ENCODE results near the gene PNKD. TPM values are rescaled to one million over a fixed set of nuclear protein-coding genes. Genes with fewer than 3 reads are reported as not detected.

The PNKD gene
- total and polyA plus RNA-seq, 10 of the 15 experiments (the other 5 are each of a cell fraction or from before 2014, with no cell fraction given), result 27.2 to 106 (median 61.3) TPM

DNA sequence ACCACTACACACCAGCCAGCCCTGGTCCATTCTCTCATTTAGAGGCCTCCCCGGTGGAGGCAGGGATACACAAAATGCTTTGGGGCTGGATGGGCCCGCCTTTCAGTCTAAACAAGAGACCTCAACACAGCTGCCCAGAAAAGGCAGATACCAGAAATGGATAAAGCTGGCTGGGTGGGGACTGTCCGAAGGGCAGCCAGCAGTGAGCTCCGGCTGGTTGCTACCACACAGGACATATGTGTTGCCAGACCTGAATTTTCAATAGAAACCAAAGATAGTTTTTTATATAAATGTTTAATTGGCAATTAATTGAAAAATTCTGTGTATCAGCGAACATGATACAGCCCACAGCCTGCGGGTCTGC is 8.1 kb upstream of the PNKD start:
- no peak for FAIRE-seq
- Histone ChIP-seq H3K4me3 (no peak overlapping the region), H3K9me3 (replicated peaks; ENCODE audit: control insufficient read depth, insufficient read depth, low read length) (no peaks in the 10 kb centered on the region), H3K9ac (ENCODE audit: control insufficient read depth, insufficient read depth, low read length) (no peak overlapping the region), H3K27me3 (replicated peaks in 1 of 2; ENCODE audit: control insufficient read depth in 2 of 2, insufficient read depth in 2 of 2, low read length in 1 of 2) (no peaks in the 10 kb centered on the region), H3K4me2 (ENCODE audit: control insufficient read depth, insufficient read depth) (no peak overlapping the region), H3K4me1 (ENCODE audit: control insufficient read depth, insufficient read depth, low read length) (peaks cover 31% of the 10 kb centered on the region), H3K36me3 (ENCODE audit: control insufficient read depth in 2 of 2, insufficient read depth in 2 of 2, low read length in 1 of 2) (peaks cover 10 to 18% of the 10 kb centered on the region in 2 experiments; a peak in 3 of 4 replicates), H3K27ac (ENCODE audit: control insufficient read depth, insufficient read depth) (0 out of 2 replicates have a peak overlapping the region, but pooled peaks have one; percentile 10), H4K20me1 (ENCODE audit: control insufficient read depth, insufficient read depth) (no peaks in the 10 kb centered on the region), H2AFZ (ENCODE audit: control insufficient read depth, low read depth, low read length) (no peak overlapping the region), H3K79me2 (ENCODE audit: control insufficient read depth, insufficient read depth, low read length) (no peaks in the 10 kb centered on the region)
- CTCF ChIA-PET, result interaction anchor here (0.9 to 4.7 kb wide), 2 partner anchors 9 to 10 kb away, joined by 3 to 22 read pairs; partner anchors contain the start of genes AAMP and PNKD
- 80% methylated on average over 6 of the region's 6 CpGs for WGBS (ENCODE audit: insufficient coverage, insufficient replicate concordance, low lambda C conversion rate, missing lambda C conversion rate)
- intact Hi-C loops (cut with micrococcal nuclease; ENCODE audit: unreplicated experiment) (no loop called here), in situ Hi-C loops (cut with MboI) (no loop called here)
- POLR2A ChIA-PET, result no interaction called here
- RAD21 ChIA-PET (ENCODE audit: unreplicated experiment), result no interaction called here
- no peak for ATAC-seq
- SMC1A ChIA-PET (ENCODE audit: uncharacterized antibody, unreplicated experiment), result no interaction called here
- no TSS peak for BruUV-seq (replicated peaks)
- DNase-seq (ENCODE audit: low read depth, low spot score), result no peak
- no peak for TF ChIP-seq SREBF1 (IDR thresholded peaks at IDR 0.05; ENCODE audit: low read length)
- TF ChIP-seq, protein P1, sequence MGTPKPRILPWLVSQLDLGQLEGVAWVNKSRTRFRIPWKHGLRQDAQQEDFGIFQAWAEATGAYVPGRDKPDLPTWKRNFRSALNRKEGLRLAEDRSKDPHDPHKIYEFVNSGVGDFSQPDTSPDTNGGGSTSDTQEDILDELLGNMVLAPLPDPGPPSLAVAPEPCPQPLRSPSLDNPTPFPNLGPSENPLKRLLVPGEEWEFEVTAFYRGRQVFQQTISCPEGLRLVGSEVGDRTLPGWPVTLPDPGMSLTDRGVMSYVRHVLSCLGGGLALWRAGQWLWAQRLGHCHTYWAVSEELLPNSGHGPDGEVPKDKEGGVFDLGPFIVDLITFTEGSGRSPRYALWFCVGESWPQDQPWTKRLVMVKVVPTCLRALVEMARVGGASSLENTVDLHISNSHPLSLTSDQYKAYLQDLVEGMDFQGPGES (IDR thresholded peaks at IDR 0.05), result no peak
- TF ChIP-seq WRNIP1 (IDR thresholded peaks at IDR 0.05; ENCODE audit: borderline replicate concordance, low read depth, low read length), result no peak
- no peak for TF ChIP-seq TAF1 (IDR thresholded peaks at IDR 0.05; ENCODE audit: borderline replicate concordance, low read depth, low read length)
- TF ChIP-seq, protein P2, sequence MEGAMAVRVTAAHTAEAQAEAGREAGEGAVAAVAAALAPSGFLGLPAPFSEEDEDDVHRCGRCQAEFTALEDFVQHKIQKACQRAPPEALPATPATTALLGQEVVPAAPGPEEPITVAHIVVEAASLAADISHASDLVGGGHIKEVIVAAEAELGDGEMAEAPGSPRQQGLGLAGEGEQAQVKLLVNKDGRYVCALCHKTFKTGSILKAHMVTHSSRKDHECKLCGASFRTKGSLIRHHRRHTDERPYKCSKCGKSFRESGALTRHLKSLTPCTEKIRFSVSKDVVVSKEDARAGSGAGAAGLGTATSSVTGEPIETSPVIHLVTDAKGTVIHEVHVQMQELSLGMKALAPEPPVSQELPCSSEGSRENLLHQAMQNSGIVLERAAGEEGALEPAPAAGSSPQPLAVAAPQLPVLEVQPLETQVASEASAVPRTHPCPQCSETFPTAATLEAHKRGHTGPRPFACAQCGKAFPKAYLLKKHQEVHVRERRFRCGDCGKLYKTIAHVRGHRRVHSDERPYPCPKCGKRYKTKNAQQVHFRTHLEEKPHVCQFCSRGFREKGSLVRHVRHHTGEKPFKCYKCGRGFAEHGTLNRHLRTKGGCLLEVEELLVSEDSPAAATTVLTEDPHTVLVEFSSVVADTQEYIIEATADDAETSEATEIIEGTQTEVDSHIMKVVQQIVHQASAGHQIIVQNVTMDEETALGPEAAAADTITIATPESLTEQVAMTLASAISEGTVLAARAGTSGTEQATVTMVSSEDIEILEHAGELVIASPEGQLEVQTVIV (IDR thresholded peaks at IDR 0.05; ENCODE audit: borderline replicate concordance, partially characterized antibody), result no peak
- no peak for TF ChIP-seq SMAD5 (IDR thresholded peaks at IDR 0.05; ENCODE audit: low read depth)
- no peak for TF ChIP-seq SPI1 (IDR thresholded peaks at IDR 0.05; ENCODE audit: borderline replicate concordance, insufficient read depth, low read depth, low read length)
- TF ChIP-seq ZNF24 (IDR thresholded peaks at IDR 0.05), result no peak
- TF ChIP-seq CEBPB (IDR thresholded peaks at IDR 0.05; ENCODE audit: borderline replicate concordance in 1 of 2, low read depth in 2 of 2, low read length in 2 of 2), result no peak
- TF ChIP-seq, protein P3, sequence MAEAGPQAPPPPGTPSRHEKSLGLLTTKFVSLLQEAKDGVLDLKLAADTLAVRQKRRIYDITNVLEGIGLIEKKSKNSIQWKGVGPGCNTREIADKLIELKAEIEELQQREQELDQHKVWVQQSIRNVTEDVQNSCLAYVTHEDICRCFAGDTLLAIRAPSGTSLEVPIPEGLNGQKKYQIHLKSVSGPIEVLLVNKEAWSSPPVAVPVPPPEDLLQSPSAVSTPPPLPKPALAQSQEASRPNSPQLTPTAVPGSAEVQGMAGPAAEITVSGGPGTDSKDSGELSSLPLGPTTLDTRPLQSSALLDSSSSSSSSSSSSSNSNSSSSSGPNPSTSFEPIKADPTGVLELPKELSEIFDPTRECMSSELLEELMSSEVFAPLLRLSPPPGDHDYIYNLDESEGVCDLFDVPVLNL (IDR thresholded peaks at IDR 0.05; ENCODE audit: low read depth, low read length), result no peak
- no peak for TF ChIP-seq RUNX3 (IDR thresholded peaks at IDR 0.05; ENCODE audit: low read length)
- TF ChIP-seq, protein P4, sequence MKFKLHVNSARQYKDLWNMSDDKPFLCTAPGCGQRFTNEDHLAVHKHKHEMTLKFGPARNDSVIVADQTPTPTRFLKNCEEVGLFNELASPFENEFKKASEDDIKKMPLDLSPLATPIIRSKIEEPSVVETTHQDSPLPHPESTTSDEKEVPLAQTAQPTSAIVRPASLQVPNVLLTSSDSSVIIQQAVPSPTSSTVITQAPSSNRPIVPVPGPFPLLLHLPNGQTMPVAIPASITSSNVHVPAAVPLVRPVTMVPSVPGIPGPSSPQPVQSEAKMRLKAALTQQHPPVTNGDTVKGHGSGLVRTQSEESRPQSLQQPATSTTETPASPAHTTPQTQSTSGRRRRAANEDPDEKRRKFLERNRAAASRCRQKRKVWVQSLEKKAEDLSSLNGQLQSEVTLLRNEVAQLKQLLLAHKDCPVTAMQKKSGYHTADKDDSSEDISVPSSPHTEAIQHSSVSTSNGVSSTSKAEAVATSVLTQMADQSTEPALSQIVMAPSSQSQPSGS (IDR thresholded peaks at IDR 0.05; ENCODE audit: low read length), result no peak
- TF ChIP-seq NRF1 (conservative IDR thresholded peaks at IDR 0.05; ENCODE audit: low read depth, low read length), result no peak
- TF ChIP-seq TARDBP (IDR thresholded peaks at IDR 0.05; ENCODE audit: borderline replicate concordance), result no peak
- TF ChIP-seq, protein P5, sequence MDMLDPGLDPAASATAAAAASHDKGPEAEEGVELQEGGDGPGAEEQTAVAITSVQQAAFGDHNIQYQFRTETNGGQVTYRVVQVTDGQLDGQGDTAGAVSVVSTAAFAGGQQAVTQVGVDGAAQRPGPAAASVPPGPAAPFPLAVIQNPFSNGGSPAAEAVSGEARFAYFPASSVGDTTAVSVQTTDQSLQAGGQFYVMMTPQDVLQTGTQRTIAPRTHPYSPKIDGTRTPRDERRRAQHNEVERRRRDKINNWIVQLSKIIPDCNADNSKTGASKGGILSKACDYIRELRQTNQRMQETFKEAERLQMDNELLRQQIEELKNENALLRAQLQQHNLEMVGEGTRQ (IDR thresholded peaks at IDR 0.05; ENCODE audit: borderline replicate concordance, low read depth, low read length), result no peak
- TF ChIP-seq, protein P6, sequence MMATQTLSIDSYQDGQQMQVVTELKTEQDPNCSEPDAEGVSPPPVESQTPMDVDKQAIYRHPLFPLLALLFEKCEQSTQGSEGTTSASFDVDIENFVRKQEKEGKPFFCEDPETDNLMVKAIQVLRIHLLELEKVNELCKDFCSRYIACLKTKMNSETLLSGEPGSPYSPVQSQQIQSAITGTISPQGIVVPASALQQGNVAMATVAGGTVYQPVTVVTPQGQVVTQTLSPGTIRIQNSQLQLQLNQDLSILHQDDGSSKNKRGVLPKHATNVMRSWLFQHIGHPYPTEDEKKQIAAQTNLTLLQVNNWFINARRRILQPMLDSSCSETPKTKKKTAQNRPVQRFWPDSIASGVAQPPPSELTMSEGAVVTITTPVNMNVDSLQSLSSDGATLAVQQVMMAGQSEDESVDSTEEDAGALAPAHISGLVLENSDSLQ (IDR thresholded peaks at IDR 0.05), result no peak
- no peak for TF ChIP-seq TCF12 (IDR thresholded peaks at IDR 0.05; ENCODE audit: low read depth, low read length)
- TF ChIP-seq JUNB (IDR thresholded peaks at IDR 0.05), result no peak
